Peyer's patch (tissue), 4 donors: ENCODE data around the gene FOXD2.

Experiments
- CTCF ChIP-seq, 6 experiments: fragments of 450-650 bp in 4 of 6; fragments of 200-600 bp in 2 of 6; sonication (generic) in 1 of 6; IDR thresholded peaks; one replicate each; pipeline ENCODE4 v1.5.1; 2017 to 2019; ENCODE audit warnings: antibody characterized with exemption in 6 of 6, mild to moderate bottlenecking in 3 of 6, moderate library complexity in 1 of 6
- POLR2A ChIP-seq, 2 donors: fragments of 450-650 bp; IDR thresholded peaks; one replicate each; pipeline ENCODE4 v1.5.1; 2017; ENCODE audit warnings: antibody characterized with exemption in 2 of 2, mild to moderate bottlenecking in 2 of 2, moderate library complexity in 2 of 2

- no peak for TF ChIP-seq CTCF (IDR thresholded peaks at IDR 0.05)
- no peak for TF ChIP-seq POLR2A (IDR thresholded peaks at IDR 0.05)
Measured at GRCh38 chr1:47389731-47390130, 48.1 kb upstream of the FOXD2 start.
